Measurements from ENCODE around the gene PRAMEF9. TPM values are rescaled to one million over a fixed set of nuclear protein-coding genes. Genes with fewer than 3 reads are reported as not detected.

The PRAMEF9 gene
- total RNA-seq, 5 donors from 2014 or later (not counting 1 experiment from before 2014, with no cell fraction given): not detected

Other genes starting within 250 kb of the PRAMEF9 start
- gene PRAMEF6, start 224.3 kb upstream of the PRAMEF9 start, total RNA-seq: not detected
- gene PRAMEF27, start 115.3 kb upstream of the PRAMEF9 start, total RNA-seq: not detected
- gene HNRNPCL3, start 111.1 kb upstream of the PRAMEF9 start, total RNA-seq: not detected
- gene PRAMEF25, start 101.1 kb upstream of the PRAMEF9 start, total RNA-seq: not detected
- gene HNRNPCL2, start 55.0 kb upstream of the PRAMEF9 start, total RNA-seq: not detected
- not detected for gene PRAMEF26, start 15.8 kb upstream of the PRAMEF9 start, total RNA-seq
- gene HNRNPCL4, start 6.2 kb upstream of the PRAMEF9 start, total RNA-seq: not detected
- gene PRAMEF13, start 29.6 kb downstream of the PRAMEF9 start, total RNA-seq: not detected
- not detected for gene PRAMEF18, start 54.3 kb downstream of the PRAMEF9 start, total RNA-seq
- gene PRAMEF5, start 82.3 kb downstream of the PRAMEF9 start, total RNA-seq: not detected
- gene PRAMEF8, start 113.3 kb downstream of the PRAMEF9 start, total RNA-seq: not detected
- not detected for gene PRAMEF33, start 131.7 kb downstream of the PRAMEF9 start, total RNA-seq
- not detected for gene PRAMEF15, start 143.7 kb downstream of the PRAMEF9 start, total RNA-seq
- not detected for gene PRAMEF14, start 175.3 kb downstream of the PRAMEF9 start, total RNA-seq
- not detected for gene PRAMEF19, start 200.1 kb downstream of the PRAMEF9 start, total RNA-seq
- gene PRAMEF17, start 217.8 kb downstream of the PRAMEF9 start, total RNA-seq: not detected
- gene PRAMEF20, start 238.6 kb downstream of the PRAMEF9 start, total RNA-seq: not detected